Right hindlimb (tissue), 1 donor: Measurements from ENCODE around the gene RELCH.

Experiments
- DNase-seq: peaks from one replicate; pipeline ENCODE4 v3.0.0-alpha.2; 2018

The RELCH gene

GRCh38 chr18:62196980-62197379, 9.9 kb downstream of the RELCH start:
- no peak for DNase-seq

GRCh38 chr18:62198259-62198658, 11.2 kb downstream of the RELCH start:
- no peak for DNase-seq

GRCh38 chr18:62199629-62200028, 12.6 kb downstream of the RELCH start:
- no peak for DNase-seq

GRCh38 chr18:62200121-62200914, 13.3 kb downstream of the RELCH start:
- no peak for DNase-seq

GRCh38 chr18:62201870-62202269, 14.8 kb downstream of the RELCH start:
- DNase-seq, result no peak

GRCh38 chr18:62205824-62206223, 18.8 kb downstream of the RELCH start:
- DNase-seq, result no peak

- DNase-seq, result no peak
These were observed 19.5 kb downstream of the RELCH start for GRCh38 chr18:62206593-62206992.

- DNase-seq, result no peak
These were observed 22.0 kb downstream of the RELCH start for GRCh38 chr18:62209046-62209445.

- no peak for DNase-seq
These were observed 23.1 kb downstream of the RELCH start for GRCh38 chr18:62210138-62210537.

GRCh38 chr18:62211325-62211828, 24.3 kb downstream of the RELCH start:
- no peak for DNase-seq

GRCh38 chr18:62214790-62215189, 27.7 kb downstream of the RELCH start:
- DNase-seq, result no peak

GRCh38 chr18:62224229-62224628, 37.2 kb downstream of the RELCH start:
- DNase-seq, result no peak

GRCh38 chr18:62226047-62226446, 39.0 kb downstream of the RELCH start:
- no peak for DNase-seq

- no peak for DNase-seq
These were observed 49.2 kb downstream of the RELCH start for GRCh38 chr18:62236252-62236651.

- no peak for DNase-seq
These were observed 52.4 kb downstream of the RELCH start for GRCh38 chr18:62239475-62239874.

- no peak for DNase-seq
These were observed 55.9 kb downstream of the RELCH start for GRCh38 chr18:62242955-62243354.

- no peak for DNase-seq
These were observed 58.1 kb downstream of the RELCH start for GRCh38 chr18:62245177-62245576.

GRCh38 chr18:62245699-62246098, 58.6 kb downstream of the RELCH start:
- no peak for DNase-seq

- DNase-seq, result no peak
These were observed 61.3 kb downstream of the RELCH start for GRCh38 chr18:62248313-62248712.

GRCh38 chr18:62249478-62250097, 62.5 kb downstream of the RELCH start:
- DNase-seq, result peak; percentile 55

- DNase-seq, result no peak
These were observed 63.4 kb downstream of the RELCH start for GRCh38 chr18:62250475-62250874.

GRCh38 chr18:62258093-62258492, 71.0 kb downstream of the RELCH start:
- no peak for DNase-seq

- DNase-seq, result no peak
These were observed 71.6 kb downstream of the RELCH start for GRCh38 chr18:62258616-62259015.

GRCh38 chr18:62262061-62262460, 75.0 kb downstream of the RELCH start:
- no peak for DNase-seq
